Measurements from ENCODE around the gene COL8A1. TPM values are rescaled to one million over a fixed set of nuclear protein-coding genes. Genes with fewer than 3 reads are reported as not detected.

Gene COL8A1
- total RNA-seq, 1 donor from 2014 or later = 95.1 TPM

GRCh38 chr3:99741588-99741987 lies 103.2 kb downstream of the COL8A1 start:
- Histone ChIP-seq H3K4me1 (no peaks in the 10 kb centered on the region), H3K27ac (no peak overlapping the region), H3K36me3 (no peaks in the 10 kb centered on the region), H3K9me3 (no peaks in the 10 kb centered on the region), H3K4me3 (no peak overlapping the region), H3K27me3 (no peaks in the 10 kb centered on the region)
- DNase-seq (no peak), ATAC-seq (no peak)
- intact Hi-C loops (cut with DNase I) = no loop called here
- TF ChIP-seq, protein P1, sequence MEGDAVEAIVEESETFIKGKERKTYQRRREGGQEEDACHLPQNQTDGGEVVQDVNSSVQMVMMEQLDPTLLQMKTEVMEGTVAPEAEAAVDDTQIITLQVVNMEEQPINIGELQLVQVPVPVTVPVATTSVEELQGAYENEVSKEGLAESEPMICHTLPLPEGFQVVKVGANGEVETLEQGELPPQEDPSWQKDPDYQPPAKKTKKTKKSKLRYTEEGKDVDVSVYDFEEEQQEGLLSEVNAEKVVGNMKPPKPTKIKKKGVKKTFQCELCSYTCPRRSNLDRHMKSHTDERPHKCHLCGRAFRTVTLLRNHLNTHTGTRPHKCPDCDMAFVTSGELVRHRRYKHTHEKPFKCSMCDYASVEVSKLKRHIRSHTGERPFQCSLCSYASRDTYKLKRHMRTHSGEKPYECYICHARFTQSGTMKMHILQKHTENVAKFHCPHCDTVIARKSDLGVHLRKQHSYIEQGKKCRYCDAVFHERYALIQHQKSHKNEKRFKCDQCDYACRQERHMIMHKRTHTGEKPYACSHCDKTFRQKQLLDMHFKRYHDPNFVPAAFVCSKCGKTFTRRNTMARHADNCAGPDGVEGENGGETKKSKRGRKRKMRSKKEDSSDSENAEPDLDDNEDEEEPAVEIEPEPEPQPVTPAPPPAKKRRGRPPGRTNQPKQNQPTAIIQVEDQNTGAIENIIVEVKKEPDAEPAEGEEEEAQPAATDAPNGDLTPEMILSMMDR (IDR thresholded peaks at IDR 0.05) = no peak

DNA sequence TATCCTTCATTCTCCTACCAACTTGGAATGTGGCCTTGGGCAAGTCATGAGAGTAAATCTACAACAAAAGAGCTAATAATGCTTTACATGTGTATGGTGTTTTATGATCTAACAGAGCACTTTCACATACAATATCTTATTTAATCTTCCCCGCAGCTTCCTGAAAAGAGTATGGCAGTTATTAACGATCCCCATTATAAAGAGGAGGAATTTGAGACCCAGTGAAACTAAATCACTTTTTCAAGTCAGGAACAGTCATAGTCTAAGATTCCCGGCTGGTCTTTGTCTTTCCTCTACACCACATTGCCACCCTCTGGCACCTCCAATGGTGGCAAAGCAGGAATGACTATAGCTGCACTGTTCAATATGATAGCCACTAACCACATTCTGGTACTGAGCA lies 109.5 kb downstream of the COL8A1 start:
- Histone ChIP-seq H3K27ac (no peak overlapping the region), H3K27me3 (no peaks in the 10 kb centered on the region), H3K4me1 (no peaks in the 10 kb centered on the region), H3K9me3 (no peaks in the 10 kb centered on the region), H3K4me3 (no peak overlapping the region), H3K36me3 (no peaks in the 10 kb centered on the region)
- ATAC-seq (peak; percentile 70), DNase-seq (no peak)
- TF ChIP-seq, protein P1 (IDR thresholded peaks at IDR 0.05) = peak; percentile 29
- intact Hi-C loops (cut with DNase I) = no loop called here

DNA sequence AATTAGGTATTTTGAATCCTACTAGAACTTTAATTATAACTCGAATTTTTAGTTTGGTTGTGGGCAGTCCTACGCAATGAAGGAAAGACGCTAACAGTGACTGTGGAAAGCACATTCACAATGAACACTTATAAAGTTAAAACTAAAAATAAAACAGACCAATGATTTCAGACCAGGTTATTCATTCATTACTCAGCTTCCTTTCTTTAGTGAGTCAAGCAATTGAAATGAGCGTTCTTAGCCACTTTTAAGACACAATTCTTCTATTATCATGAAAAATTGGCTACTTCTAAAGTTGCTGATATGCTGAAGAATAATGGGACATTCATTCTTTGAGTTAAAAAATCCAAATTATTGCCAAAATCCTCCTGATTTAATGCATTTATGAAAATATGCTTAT lies 113.3 kb downstream of the COL8A1 start:
- ATAC-seq (no peak), DNase-seq (no peak)
- Histone ChIP-seq H3K4me1 (no peaks in the 10 kb centered on the region), H3K27me3 (no peaks in the 10 kb centered on the region), H3K36me3 (no peaks in the 10 kb centered on the region), H3K27ac (no peak overlapping the region), H3K9me3 (no peaks in the 10 kb centered on the region), H3K4me3 (no peak overlapping the region)
- TF ChIP-seq, protein P1 (IDR thresholded peaks at IDR 0.05) = no peak
- intact Hi-C loops (cut with DNase I) = no loop called here

GRCh38 chr3:99753268-99753975 lies 115.0 kb downstream of the COL8A1 start:
- DNase-seq (no peak), ATAC-seq (peak; percentile 91)
- Histone ChIP-seq H3K9me3 (no peaks in the 10 kb centered on the region), H3K27me3 (no peaks in the 10 kb centered on the region), H3K4me3 (no peak overlapping the region), H3K27ac (no peak overlapping the region), H3K36me3 (no peaks in the 10 kb centered on the region), H3K4me1 (no peaks in the 10 kb centered on the region)
- intact Hi-C loops (cut with DNase I) = no loop called here
- TF ChIP-seq, protein P1 (IDR thresholded peaks at IDR 0.05) = peak; percentile 74

- Histone ChIP-seq H3K4me1 (peaks cover 7% of the 10 kb centered on the region), H3K4me3 (no peak overlapping the region), H3K36me3 (no peaks in the 10 kb centered on the region), H3K9me3 (no peaks in the 10 kb centered on the region), H3K27ac (no peak overlapping the region), H3K27me3 (no peaks in the 10 kb centered on the region)
- TF ChIP-seq, protein P1 (IDR thresholded peaks at IDR 0.05) = no peak
- ATAC-seq (no peak), DNase-seq (no peak)
- intact Hi-C loops (cut with DNase I) = no loop called here
Measured at GRCh38 chr3:99755831-99756230, 117.4 kb downstream of the COL8A1 start.

DNA sequence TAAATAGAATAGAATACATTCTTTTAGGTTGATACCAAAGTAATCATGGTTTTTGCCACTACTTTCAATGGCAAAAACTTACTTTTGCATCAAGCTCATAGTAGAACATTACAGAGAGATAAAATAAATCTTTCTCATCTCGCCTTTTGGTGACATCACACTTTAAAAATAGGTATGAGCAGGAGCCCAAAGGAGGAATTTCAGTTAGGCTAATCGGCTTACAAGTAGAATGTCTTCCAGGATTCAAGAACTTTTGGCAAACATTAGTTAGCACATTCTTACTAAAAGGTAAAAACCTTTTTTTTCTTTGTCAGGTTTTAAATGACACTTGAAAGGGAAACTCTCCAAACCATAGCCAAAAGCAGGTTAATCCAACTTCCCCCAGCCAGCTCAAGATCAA lies 119.6 kb downstream of the COL8A1 start:
- H3K9me3 ChIP-seq = no peaks in the 10 kb centered on the region
- peaks cover 7% of the 10 kb centered on the region for H3K4me1 ChIP-seq
- DNase-seq = no peak
- TF ChIP-seq, protein P1 (IDR thresholded peaks at IDR 0.05) = no peak
- H3K27ac ChIP-seq = no peak overlapping the region
- no peaks in the 10 kb centered on the region for H3K36me3 ChIP-seq
- no peaks in the 10 kb centered on the region for H3K27me3 ChIP-seq
- no peak for ATAC-seq
- intact Hi-C loops (cut with DNase I) = no loop called here
- H3K4me3 ChIP-seq = no peak overlapping the region
